NT2/D1 (cell line): Measurements from ENCODE around the gene NPIPB6.
"Not testable (repeated sequence)": the region's sequence is repeated elsewhere in the genome, so short reads cannot be mapped to it uniquely, and the experiment has no call there.

Experiments
- YY1 ChIP-seq: IDR thresholded peaks from 2 replicates; pipeline ENCODE4 v1.6.1; 2011; ENCODE audit not compliant: insufficient read length, insufficient read depth
- ZNF274 ChIP-seq: IDR thresholded peaks from 2 replicates; pipeline ENCODE4 v1.6.1; 2011; ENCODE audit warnings: mild to moderate bottlenecking, low read depth, low read length

- not testable (repeated sequence) for TF ChIP-seq ZNF274, YY1
Measured at GRCh38 chr16:28362600-28362999, 708 bp downstream of the NPIPB6 start.
